Myocyte (in vitro differentiated cells): ENCODE results near the gene IGDCC3. TPM values are rescaled to one million over a fixed set of nuclear protein-coding genes. Genes with fewer than 3 reads are reported as not detected.

Experiments
- DNase-seq: peaks from one replicate; pipeline ENCODE4 v3.0.0-alpha.2; 2012; ENCODE audit warnings: low read depth
- total RNA-seq: library from RNA; depleted of rRNA; stranded (reverse); fragments of >200 nt; gene quantifications from 2 replicates; pipeline ENCODE4 v1.2.3, GENCODE V29; 2014

IGDCC3 gene
- total RNA-seq, 1 donor from 2014 or later, result 0.08 TPM

DNA sequence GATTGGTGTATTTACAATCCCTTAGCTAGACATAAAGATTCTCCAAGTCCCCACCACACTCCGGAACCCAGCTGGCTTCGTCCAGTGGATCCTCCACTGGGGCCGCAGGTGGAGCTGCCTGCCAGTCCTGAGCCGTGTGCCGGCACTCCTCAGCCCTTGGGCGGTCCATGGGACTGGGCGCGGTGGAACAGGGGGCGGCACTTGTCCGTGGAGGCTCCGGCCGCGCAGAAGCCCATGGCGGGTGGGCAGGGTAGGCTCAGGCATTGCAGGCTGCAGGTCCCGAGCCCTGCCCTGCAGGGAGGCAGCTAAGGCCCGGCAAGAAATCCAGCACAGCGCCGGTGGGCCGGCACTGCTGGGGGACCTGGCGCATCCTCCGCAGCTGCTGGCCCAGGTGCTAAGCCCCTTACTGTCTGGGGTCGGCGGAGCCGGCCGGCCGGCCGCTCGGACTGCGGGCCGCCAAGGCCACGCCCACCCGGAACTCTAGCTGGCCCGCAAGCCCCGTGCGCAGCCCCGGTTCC is 76.8 kb downstream of the IGDCC3 start:
- DNase-seq, result no peak

GRCh38 chr15:65298731-65299130 is 79.1 kb downstream of the IGDCC3 start:
- no peak for DNase-seq

DNA sequence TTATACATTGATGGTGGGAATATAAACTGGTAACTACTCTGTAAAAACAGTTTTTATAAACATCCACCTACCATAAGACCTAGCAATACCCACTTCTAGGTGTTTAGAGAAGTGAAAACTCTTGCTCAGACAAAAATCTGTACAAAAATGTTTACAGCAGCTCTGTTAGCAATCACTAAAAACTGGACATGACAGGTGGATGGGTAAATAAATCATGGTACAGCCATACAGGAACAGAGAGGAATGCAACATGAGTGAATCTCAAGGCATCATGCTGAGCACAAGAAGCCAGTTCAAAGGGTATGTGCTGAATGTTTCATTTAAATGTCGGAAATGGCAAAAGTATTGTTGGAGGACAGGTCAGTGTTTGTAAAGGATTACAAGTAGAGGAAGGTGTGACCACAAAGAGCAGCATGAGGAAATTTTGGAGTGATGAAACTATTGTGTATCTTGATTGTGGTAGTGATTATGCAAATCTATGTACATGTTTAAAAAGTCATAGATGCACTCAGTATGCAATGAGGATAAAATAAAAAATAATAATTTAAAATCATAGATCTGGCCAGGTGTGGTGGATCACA is 84.8 kb downstream of the IGDCC3 start:
- DNase-seq, result no peak

DNA sequence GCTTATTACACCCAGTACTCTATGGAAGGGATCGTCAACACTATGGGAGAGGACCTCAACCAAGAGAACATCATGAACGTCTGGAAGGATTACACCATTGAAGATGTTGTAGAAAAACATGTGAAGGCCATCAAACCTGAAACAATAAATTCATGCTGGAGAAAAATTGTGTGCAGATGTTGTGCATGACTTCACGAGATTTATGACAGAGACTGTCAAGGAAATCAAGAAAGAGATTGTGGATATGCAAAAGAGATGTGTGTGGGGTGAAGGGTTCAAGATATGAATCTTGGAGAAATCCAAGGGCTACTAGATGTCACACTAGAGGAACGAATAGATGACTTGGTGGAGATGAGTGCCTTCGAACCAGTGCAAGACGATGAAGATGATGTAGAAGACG is 87.6 kb downstream of the IGDCC3 start:
- DNase-seq, result no peak

DNA sequence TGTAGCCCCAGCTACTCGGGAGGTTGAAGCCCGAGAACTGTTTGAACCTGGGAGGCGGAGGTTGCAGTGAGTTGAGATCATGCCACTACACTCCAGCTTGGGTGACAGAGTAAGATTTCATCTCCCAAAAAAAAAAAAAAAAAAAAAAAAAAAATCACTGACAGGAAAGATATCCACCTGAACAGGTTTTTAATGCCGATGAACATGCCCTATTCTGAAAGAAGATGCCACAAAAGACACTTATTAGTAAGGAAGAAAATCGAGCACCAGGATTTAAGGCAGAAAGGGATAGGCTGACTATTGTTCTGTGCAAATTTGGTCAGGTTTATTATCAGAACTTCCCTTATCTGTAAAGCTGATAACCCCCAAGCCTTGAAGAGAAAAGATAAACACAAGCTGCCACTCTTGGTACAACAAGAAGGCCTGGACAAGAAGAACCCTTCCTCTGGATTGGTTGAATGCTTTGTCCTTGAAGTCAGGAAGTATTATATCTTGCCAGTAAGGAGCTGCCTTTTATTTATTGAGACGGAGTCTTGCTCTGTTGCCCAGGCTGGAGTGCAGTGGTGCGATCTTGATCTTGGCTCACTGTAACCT is 88.4 kb downstream of the IGDCC3 start:
- DNase-seq, result no peak

DNA sequence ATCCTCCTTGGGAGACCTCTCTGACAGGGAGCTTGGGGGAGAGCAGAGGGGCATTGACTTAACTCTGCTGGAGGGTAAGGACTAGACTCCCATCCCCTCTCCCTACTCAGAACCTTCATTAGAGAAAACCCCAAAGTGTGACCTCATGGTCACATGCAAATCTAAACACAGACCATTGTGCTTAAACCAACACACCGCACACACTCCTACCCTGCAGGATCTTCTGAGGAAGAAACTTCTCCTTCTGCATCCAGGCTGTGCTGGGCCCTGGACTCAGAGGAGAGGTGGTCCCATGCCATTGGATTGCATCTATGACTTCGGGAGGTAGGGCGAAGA is 90.3 kb downstream of the IGDCC3 start:
- DNase-seq, result no peak

DNA sequence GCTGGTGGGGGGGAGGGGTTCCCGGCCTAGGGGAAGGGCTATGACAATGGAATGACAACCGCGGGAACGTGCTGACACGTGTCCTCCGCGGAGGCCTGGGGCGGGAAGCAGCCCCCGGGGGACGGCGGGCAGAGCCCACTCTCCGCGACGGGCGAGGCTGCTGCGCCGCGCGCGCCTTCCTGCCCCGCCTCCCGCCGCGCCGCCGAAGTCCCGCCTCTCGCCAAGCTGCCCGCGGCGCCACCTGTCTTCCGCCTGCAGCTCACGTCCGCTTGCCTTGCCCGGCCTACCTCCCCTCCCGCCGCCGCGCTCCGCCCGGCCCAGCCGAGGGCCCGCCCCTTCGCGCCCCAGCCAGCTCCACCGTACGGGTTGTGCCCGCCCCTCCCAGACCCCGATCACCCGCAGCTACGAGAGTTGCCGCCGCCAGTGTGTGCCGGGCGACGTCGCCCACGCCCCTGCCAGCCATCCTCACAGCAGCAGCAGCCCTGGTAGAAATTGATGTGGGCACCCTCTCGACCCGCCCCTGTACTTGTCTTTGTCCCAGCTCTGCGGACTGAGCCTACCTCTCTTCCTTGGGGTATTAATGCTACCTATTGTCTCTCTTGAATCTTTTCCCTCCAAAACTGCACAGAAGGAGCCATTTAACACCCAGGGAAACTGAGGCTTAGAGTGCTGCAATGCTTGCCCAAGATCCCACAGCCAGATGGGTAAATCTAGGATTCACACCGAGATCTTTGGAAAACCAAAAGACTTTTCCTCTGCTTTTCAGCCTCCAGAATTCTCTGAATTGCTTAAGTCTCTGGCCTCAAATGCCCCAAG is 90.9 kb downstream of the IGDCC3 start, which contains the start of gene PARP16:
TSS of gene PARP16 (minus strand) at position 180 of the 816 bp plus-strand sequence. CDS start 457 bp downstream, outside the sequence.
- peak; percentile 88 for DNase-seq

GRCh38 chr15:65286069-65286703 is 91.6 kb downstream of the IGDCC3 start:
- peak; percentile 36 for DNase-seq

DNA sequence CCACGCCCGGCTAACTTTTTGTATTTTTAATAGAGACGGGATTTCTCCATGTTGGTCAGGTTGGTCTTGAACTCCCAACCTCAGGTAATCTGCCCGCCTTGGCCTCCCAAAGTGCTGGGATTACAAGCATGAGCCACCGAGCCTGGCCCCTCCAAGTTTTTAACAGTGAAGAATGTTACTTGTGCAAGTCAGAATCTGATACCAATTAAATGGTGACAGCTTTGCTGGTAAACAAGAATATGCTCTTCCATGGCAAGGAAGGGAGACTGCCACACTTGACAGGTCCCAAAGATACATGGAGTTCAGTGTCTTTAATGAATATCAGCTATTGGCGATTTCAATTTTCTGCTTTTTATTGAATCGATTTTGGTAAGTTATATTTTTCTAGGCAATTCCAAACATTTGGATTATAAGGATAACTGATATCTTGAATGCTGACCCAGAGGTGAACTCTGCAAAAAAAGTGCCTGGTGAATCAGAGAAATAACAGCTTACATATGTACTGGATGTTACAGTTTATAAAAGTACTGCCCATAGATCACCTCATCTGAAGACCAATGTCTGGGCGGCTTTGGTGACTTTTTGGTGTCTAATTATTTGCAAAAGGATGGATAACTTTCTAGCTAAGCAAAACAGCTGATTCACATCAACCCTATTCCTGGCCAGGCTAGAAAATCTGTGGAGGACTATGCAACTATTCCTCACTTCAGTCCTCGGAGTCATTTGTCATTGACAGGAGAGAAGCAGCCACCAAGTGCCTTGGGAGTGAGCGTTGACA is 92.3 kb downstream of the IGDCC3 start:
- DNase-seq, result no peak

DNA sequence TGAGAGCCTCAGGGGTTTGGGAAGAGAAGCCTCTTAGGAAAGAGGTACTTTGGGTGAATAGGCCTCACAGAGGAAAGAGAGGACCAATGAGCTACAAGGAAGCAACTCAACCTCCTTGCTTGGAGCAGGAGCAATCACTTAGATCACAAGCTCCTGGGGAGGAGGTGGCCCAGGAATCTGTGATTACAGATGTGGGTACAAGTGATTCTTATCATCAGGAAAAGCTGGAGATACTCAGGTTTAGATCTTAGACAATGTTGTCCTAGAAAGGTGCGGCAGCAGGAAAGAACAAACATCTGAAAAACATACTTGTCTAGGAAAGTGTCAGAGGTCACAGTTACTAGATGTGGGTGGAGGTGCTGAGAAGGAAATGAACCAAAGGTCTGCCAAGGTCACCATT is 99.3 kb downstream of the IGDCC3 start:
- DNase-seq, result no peak

Other genes with a start within 250 kb of the IGDCC3 start
- gene PDCD7, start 244.2 kb downstream of the IGDCC3 start, total RNA-seq, result 19.5 and 20.2 TPM in 2 replicates
- gene CLPX, start 192.7 kb downstream of the IGDCC3 start, total RNA-seq, result 37.2 and 40.7 TPM in 2 replicates
- 0.27 and 0.52 TPM in 2 replicates for gene CILP, start 166.5 kb downstream of the IGDCC3 start, total RNA-seq
- gene PARP16, start 91.1 kb downstream of the IGDCC3 start, total RNA-seq, result 7.2 and 7.6 TPM in 2 replicates
- not detected in 2 replicates for gene RNU5A-1, start 82.0 kb downstream of the IGDCC3 start, total RNA-seq
- gene RNU5B-1, start 73.3 kb downstream of the IGDCC3 start, total RNA-seq, result not detected in 2 replicates
- gene IGDCC4, start 44.9 kb upstream of the IGDCC3 start, total RNA-seq, result 24.9 and 28.9 TPM in 2 replicates
- gene DPP8, start 139.7 kb upstream of the IGDCC3 start, total RNA-seq, result 43.0 and 50.9 TPM in 2 replicates
- 48.7 and 50.8 TPM in 2 replicates for gene HACD3, start 152.5 kb upstream of the IGDCC3 start, total RNA-seq
- gene INTS14, start 233.1 kb upstream of the IGDCC3 start, total RNA-seq, result 18.2 and 22.3 TPM in 2 replicates
- gene SLC24A1, start 243.9 kb upstream of the IGDCC3 start, total RNA-seq, result 3.4 and 6.9 TPM in 2 replicates